HG02588 (cell line): ENCODE data around the gene LCN10.

ENCODE experiments used
- ATAC-seq: cut with Tn5 transposase; IDR thresholded peaks from one replicate; pipeline ENCODE4 v1.9.1; 2021; ENCODE audit warnings: mild to moderate bottlenecking, moderate library complexity; ENCODE audit not compliant: unreplicated experiment

The LCN10 gene

GRCh38 chr9:136740491-136740890 is 2.2 kb downstream of the LCN10 start:
- ATAC-seq: no peak

DNA sequence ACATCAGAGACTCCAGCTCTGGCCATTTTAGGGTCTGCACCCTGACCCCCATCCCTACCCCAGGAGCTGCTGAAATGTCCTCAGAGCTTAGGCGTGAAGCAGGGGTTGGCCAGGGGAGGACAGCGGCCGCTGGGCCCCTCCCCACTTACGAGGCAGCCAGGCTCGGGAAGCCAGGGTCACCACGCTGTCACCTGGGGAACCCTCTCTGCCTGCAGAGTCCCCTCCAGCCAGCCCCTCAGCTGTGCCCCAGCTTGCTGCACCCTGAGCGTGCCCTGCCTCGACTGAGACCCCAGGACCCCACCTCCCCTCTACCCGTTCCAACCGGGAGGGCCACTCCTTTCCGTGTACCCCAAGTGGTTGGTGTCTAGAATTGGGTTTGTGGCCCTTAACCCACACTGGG is 2.7 kb downstream of the LCN10 start:
- ATAC-seq: no peak

GRCh38 chr9:136739509-136739908 is 3.2 kb downstream of the LCN10 start:
- no peak for ATAC-seq

DNA sequence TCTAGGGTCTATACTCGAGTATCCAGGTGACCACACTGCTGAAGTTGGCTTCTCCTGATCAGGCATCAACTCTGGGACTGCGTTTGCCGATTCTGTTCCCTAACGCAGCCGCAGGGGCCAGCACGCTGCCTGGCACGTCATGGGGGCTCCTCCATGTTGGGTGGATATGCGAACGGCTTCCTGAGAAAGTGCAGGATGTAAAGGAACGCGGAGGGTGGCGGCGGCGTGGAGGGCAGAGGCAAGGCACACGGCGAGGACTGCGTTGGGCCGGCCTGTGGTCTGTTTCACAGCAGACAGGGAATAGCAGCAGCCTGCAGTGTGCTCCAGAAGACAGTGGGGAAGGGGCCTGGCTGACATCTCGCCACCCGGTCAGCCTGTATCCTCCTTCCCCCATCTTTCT is 3.8 kb downstream of the LCN10 start:
- ATAC-seq: no peak

DNA sequence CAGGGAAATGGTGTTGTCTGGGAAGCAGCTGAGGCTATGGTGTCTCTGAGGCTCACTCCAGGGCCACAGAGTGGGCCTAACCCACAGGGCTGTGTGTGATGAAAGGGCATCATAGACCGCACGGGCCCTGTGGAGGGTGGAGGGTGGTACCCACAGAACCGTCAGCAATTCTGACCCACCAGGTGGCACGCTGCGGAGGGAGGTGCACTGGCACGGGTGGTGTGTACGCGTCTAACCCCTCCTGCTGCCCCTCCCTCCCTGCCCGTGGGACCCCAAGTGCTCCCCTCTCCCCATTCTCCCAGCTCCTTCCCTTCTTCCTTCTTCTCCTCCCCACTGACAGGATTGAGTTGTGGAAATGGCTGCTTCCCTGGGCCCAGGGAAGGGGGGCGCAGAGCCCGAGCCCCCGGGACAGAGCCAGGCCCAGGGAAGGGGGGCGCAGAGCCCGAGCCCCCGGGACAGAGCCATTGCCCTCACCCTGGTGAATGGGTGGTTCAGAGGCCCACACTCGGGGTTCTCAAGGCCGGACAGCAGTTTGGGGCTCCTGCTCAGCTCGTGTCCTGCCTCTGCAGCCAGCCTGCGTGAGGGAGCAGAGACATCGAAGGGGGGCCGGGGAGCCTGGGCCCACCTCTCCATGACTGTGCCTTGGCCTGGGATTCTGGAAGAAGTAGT is 6.8 kb downstream of the LCN10 start:
- ATAC-seq: no peak

GRCh38 chr9:136734837-136735496 is 7.8 kb downstream of the LCN10 start:
- no peak for ATAC-seq

GRCh38 chr9:136733611-136734010 is 9.1 kb downstream of the LCN10 start:
- ATAC-seq: no peak

DNA sequence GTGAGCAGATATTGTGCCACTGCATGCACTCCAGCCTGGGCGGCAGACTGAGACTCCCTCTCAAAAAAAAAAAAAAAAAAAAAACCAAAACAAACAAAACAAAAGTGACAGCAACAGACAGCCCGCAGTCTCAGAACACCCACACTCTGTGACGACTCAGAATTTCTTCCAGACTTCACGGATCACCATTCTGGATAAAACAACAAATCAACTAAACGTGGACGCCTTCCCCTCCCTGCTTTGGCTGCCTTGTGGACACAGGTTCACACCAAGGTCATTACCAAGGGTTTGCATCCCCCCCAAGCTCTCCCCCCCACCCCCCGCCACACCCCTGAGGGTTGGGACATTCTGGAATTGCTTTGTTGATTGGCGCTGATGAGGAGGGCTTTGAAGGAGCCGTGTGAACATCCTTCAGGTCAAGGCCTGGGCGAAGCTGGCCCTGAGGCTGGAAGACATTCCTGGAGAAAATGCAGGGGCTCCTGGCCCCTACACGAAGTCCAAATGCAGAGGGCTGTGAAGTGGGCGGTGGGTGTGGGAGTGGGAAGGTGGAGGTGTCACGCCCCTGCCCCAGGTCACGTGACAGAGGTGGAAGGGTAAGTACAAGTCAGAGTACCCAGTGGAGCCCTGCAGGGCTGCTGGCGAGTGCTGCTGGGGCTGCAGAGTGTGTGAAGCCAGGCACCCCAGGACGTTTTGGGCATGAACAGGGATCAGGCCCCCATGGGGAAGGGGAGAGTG is 10.1 kb downstream of the LCN10 start:
- no peak for ATAC-seq

GRCh38 chr9:136729926-136730325 is 12.8 kb downstream of the LCN10 start:
- no peak for ATAC-seq

GRCh38 chr9:136729144-136729543 is 13.6 kb downstream of the LCN10 start:
- no peak for ATAC-seq

DNA sequence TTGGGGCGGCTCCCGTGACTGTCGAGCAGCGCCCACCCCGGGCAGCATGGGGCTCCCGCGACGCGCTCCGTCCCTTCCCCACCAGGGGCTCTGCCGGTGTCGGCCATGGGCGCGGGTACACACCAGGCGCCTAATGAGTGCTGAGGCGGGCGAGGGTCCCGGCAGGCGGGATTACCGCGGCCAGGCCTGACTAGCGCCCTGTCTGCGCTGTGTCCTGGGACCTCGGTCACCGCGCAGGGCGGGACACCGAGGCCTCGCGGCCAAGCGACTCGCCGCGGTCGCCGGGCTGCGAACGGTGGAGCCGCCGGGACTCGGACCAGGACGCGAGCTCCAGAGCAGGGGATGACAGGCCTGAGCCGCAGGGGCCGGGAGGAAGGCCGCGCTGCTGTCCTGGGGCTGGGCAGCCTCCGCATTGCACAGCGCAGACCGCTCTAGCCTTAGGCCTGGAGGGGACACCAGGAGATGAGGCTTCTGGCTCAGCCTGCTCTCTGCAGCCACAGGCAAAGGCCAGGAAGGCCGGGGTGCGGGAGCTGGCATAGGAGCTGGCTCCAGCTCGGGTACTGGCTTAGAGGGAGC is 14.1 kb downstream of the LCN10 start:
- peak; percentile 20 for ATAC-seq

DNA sequence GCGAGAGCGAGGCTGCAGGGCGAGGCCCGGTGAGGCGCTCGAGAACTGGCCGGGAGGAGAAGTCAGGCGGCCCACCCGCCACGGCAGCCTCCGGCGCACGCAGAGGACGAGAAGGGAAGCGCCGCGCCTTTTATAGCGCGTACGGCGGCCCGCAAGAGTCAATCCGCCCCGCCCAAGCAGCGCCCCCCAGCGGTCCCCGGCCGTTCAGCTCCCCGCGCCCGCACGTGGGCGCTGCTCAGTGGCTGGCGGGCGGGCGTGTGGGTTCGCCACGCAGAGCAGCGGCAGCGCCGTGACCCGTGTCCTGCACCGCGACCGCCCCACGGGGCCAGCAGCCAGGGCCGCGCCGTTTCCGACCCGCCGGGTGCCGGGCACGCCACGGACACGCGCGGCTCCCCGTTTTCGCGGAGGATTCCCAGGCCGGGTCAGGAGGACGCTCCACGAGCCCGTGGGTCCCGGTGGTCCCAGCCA is 14.6 kb downstream of the LCN10 start:
- ATAC-seq: peak; percentile 68

GRCh38 chr9:136726631-136727191 is 16.0 kb downstream of the LCN10 start:
- ATAC-seq: no peak

GRCh38 chr9:136726118-136726517 is 16.6 kb downstream of the LCN10 start:
- ATAC-seq: no peak

DNA sequence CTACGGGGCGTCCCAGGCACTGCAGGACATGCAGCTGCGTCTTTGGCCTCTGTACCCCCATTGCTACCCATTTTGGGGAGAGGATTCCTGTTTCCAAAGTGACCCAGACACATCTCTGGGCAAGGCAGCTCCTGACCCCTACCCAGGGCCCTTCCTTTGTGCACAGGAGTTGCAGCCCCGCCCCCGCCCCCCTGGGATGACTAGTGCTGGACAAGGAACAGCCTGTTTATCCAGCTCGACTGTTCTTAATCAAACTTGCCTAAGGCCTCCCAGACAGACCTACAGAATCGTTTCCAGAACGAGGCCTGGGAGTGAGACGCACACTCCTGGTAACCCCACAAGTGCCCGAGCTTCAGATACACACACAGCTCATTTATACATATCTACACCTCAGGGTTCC is 17.1 kb downstream of the LCN10 start:
- ATAC-seq: no peak

GRCh38 chr9:136724772-136725171 is 18.0 kb downstream of the LCN10 start:
- no peak for ATAC-seq

DNA sequence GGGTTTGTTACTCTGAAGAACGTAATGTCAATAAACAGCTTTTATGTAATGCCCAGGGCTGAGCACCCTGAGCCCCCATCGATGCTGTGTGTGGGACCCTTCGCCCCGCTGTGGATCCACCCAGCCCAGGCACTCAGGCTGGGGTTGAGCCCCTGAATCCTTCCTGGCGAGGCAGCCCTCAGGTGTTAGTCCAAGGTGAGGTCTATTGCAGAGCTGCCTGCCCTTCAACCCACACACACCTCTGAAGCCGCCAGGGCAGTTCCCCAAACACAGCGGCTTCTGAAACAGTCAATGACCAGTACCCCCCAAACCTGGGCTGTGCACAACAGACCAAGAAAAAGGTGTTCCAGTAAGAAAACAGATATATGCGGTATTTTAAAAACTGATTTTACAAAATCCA is 18.8 kb downstream of the LCN10 start:
- no peak for ATAC-seq

GRCh38 chr9:136723362-136723976 is 19.3 kb downstream of the LCN10 start:
- no peak for ATAC-seq

- no peak for ATAC-seq
These were observed 19.8 kb downstream of the LCN10 start for GRCh38 chr9:136722969-136723356.

GRCh38 chr9:136722093-136722968 is 20.4 kb downstream of the LCN10 start:
- ATAC-seq: no peak
